ENCODE results near the gene GNPTAB. TPM values are rescaled to one million over a fixed set of nuclear protein-coding genes. Genes with fewer than 3 reads are reported as not detected.

Gene GNPTAB
- total and polyA plus RNA-seq, 2 of the 8 experiments (the other 6 are each of a cell fraction or from before 2014, with no cell fraction given) = 21.5 to 51.3 TPM

- TF ChIP-seq CHD7 (IDR thresholded peaks at IDR 0.05; ENCODE audit: insufficient replicate concordance, low read length) (no peak), ATF2 (IDR thresholded peaks at IDR 0.05; ENCODE audit: low read length) (no peak), YY1 (IDR thresholded peaks at IDR 0.05; ENCODE audit: low read depth, low read length) (no peak), SRF (IDR thresholded peaks at IDR 0.05; ENCODE audit: low read depth, low read length) (no peak), EP300 (IDR thresholded peaks at IDR 0.05; ENCODE audit: borderline replicate concordance in 1 of 2, low read depth in 2 of 2, low read length in 2 of 2) (no peak), SIRT6 (IDR thresholded peaks at IDR 0.05; ENCODE audit: low read length) (no peak)
Observed at GRCh38 chr12:101743724-101744472, 86.9 kb downstream of the GNPTAB start (continued).
